GM10266 (cell line): ENCODE results near the gene GCDH.
A peak's percentile ranks its signal among the peaks of the same experiment; 100 is the strongest.

Experiments
- DNase-seq: peaks from one replicate; pipeline ENCODE4 v3.0.0; 2012; ENCODE audit errors: extremely low spot score
- CTCF ChIP-seq: IDR thresholded peaks from 2 replicates; pipeline ENCODE4 v1.5.1; 2012; ENCODE audit warnings: mild to moderate bottlenecking, low read depth; ENCODE audit not compliant: control insufficient read depth, insufficient read depth; ENCODE audit errors: missing control alignments

Gene GCDH

GRCh38 chr19:12875086-12875485, 15.9 kb upstream of the GCDH start:
- DNase-seq, result no peak
- no peak for TF ChIP-seq CTCF

- TF ChIP-seq CTCF, result no peak
- no peak for DNase-seq
These were observed 10.3 kb upstream of the GCDH start for GRCh38 chr19:12880551-12881171.

GRCh38 chr19:12881172-12881808, 9.7 kb upstream of the GCDH start, which contains the start of gene DNASE2:
TSS of gene DNASE2 (minus strand) at chr19:12881449. CDS start at chr19:12881375, 74 bp downstream.
- DNase-seq, result peak; percentile 98
- peak; percentile 10 for TF ChIP-seq CTCF

- no peak for TF ChIP-seq CTCF
- DNase-seq, result no peak
These were observed 8.4 kb upstream of the GCDH start for GRCh38 chr19:12882589-12882988.

- no peak for TF ChIP-seq CTCF
- no peak for DNase-seq
These were observed 6.8 kb upstream of the GCDH start for GRCh38 chr19:12884202-12884601.

GRCh38 chr19:12884627-12884925, 6.4 kb upstream of the GCDH start:
- no peak for DNase-seq
- TF ChIP-seq CTCF, result no peak

- DNase-seq, result peak; percentile 82
- TF ChIP-seq CTCF, result peak; percentile 73
These were observed 5.8 kb upstream of the GCDH start for GRCh38 chr19:12884926-12885748.
